GM12878 (cell line): ENCODE data around the gene REM2. TPM values are rescaled to one million over a fixed set of nuclear protein-coding genes. Genes with fewer than 3 reads are reported as not detected.

Experiments
- ATAC-seq: fragments of 200-7000 bp; cut with Tn5 transposase; 3 replicates; pipeline ENCODE4 v1.9.1; 2020; ENCODE audit warnings: mild to moderate bottlenecking, moderate library complexity
- BruUV-seq: library from RNA; stranded (reverse); fragments of 400-500 nt; replicated peaks from 2 replicates; lab custom pipeline; 2021; lab: Mats Ljungman, UMichigan
- CTCF ChIA-PET: fragments of 300-600 bp; sonication (Branson Sonifier 250); formaldehyde crosslinking; extraction: SDS; loops from one replicate; lab custom pipeline; 2021; ENCODE audit warnings: inconsistent platforms; lab: Yijun Ruan, JAX
- POLR2A ChIA-PET: fragments of 350-600 bp; formaldehyde crosslinking; extraction: SDS; loops from one replicate; lab custom pipeline; 2021; ENCODE audit warnings: inconsistent platforms; lab: Charles Lee
- RAD21 ChIA-PET: fragments of 300-600 bp; sonication (Branson Sonifier 250); formaldehyde crosslinking; loops from one replicate; lab custom pipeline; 2023; ENCODE audit warnings: antibody characterized with exemption; ENCODE audit not compliant: unreplicated experiment; lab: Charles Lee
- SMC1A ChIA-PET: fragments of 300-600 bp; sonication (Branson Sonifier 250); formaldehyde crosslinking; loops from one replicate; lab custom pipeline; 2023; ENCODE audit not compliant: unreplicated experiment, uncharacterized antibody; lab: Charles Lee
- DNase-seq: peaks from one replicate; pipeline ENCODE4 v3.0.0-alpha.2; 2011; ENCODE audit warnings: low read depth, low spot score
- FAIRE-seq: peaks from 3 replicates; lab custom pipeline; 2011; peaks lifted over from hg19 to GRCh38; lab: Jason Lieb, UNC
- H2AFZ ChIP-seq: 2 replicates; pipeline ENCODE4 v1.6.0; 2011; ENCODE audit warnings: low read depth, low read length, control low read depth; ENCODE audit not compliant: control insufficient read depth
- H3K27ac ChIP-seq: 2 replicates; pipeline ENCODE4 v1.5.1; 2011; ENCODE audit warnings: control low read depth; ENCODE audit not compliant: control insufficient read depth, insufficient read depth
- H3K27me3 ChIP-seq, 2 experiments: replicated peaks in 1 of 2; 2 replicates each; pipeline versions ENCODE4 v1.6.0 to v1.6.1; 2011; ENCODE audit warnings: low read length in 1 of 2; ENCODE audit not compliant: control insufficient read depth in 2 of 2, insufficient read depth in 2 of 2
- H3K36me3 ChIP-seq, 2 experiments: 2 replicates each; pipeline ENCODE4 v1.5.1; 2011; ENCODE audit warnings: low read length in 1 of 2; ENCODE audit not compliant: control insufficient read depth in 2 of 2, insufficient read depth in 2 of 2
- H3K4me1 ChIP-seq: 2 replicates; pipeline ENCODE4 v1.6.1; 2011; ENCODE audit warnings: mild to moderate bottlenecking, low read length, moderate library complexity, mixed read lengths; ENCODE audit not compliant: control insufficient read depth, insufficient read depth
- H3K4me2 ChIP-seq: 2 replicates; pipeline ENCODE4 v1.6.0; 2011; ENCODE audit warnings: control low read depth; ENCODE audit not compliant: control insufficient read depth, insufficient read depth
- H3K4me3 ChIP-seq: fragments of 200-600 bp; sonication (generic); 2 replicates; pipeline ENCODE4 v1.5.1; 2016
- H3K79me2 ChIP-seq: 2 replicates; pipeline ENCODE4 v1.6.0; 2011; ENCODE audit warnings: low read length; ENCODE audit not compliant: control insufficient read depth, insufficient read depth
- H3K9ac ChIP-seq: 2 replicates; pipeline ENCODE4 v1.8.0; 2011; ENCODE audit warnings: low read length, control low read depth, mixed read lengths; ENCODE audit not compliant: control insufficient read depth, insufficient read depth
- H3K9me3 ChIP-seq: replicated peaks from 3 replicates; pipeline ENCODE4 v1.5.1; 2011; ENCODE audit warnings: mild to moderate bottlenecking, low read length; ENCODE audit not compliant: control insufficient read depth, insufficient read depth
- H4K20me1 ChIP-seq: 2 replicates; pipeline ENCODE4 v1.6.0; 2011; ENCODE audit not compliant: control insufficient read depth, insufficient read depth
- BHLHE40 ChIP-seq, 2 experiments: fragments of 450-650 bp in 1 of 2; IDR thresholded peaks; 2 replicates each; pipeline ENCODE4 v1.6.1; 2011 to 2017; ENCODE audit warnings: low read depth in 2 of 2, borderline replicate concordance in 1 of 2, improper control_type of control experiment in 1 of 2, low read length in 1 of 2, mild to moderate bottlenecking in 1 of 2
- CHD2 ChIP-seq: IDR thresholded peaks from 2 replicates; pipeline ENCODE4 v1.6.1; 2011; ENCODE audit warnings: low read depth, low read length, improper control_type of control experiment, borderline replicate concordance
- CHD4 ChIP-seq: fragments of 200-600 bp; sonication (generic); IDR thresholded peaks from 2 replicates; pipeline ENCODE4 v1.6.1; 2016; ENCODE audit warnings: mild to moderate bottlenecking
- EZH2 ChIP-seq: IDR thresholded peaks from 2 replicates; pipeline ENCODE4 v1.6.1; 2012; ENCODE audit warnings: low read depth, mild to moderate bottlenecking, control low read depth, inconsistent platforms, low read length, borderline replicate concordance; ENCODE audit not compliant: control insufficient read depth
- IKZF2 ChIP-seq, 2 experiments: fragments of 450-650 bp; IDR thresholded peaks; 2 replicates each; pipeline ENCODE4 v1.6.1; 2017; ENCODE audit warnings: mild to moderate bottlenecking in 2 of 2, moderate library complexity in 2 of 2
- MYB ChIP-seq: fragments of 150-350 bp; IDR thresholded peaks from 2 replicates; pipeline ENCODE4 v1.6.1; 2014; ENCODE audit warnings: mild to moderate bottlenecking, low read depth, low read length, borderline replicate concordance
- SPI1 ChIP-seq: IDR thresholded peaks from 2 replicates; pipeline ENCODE4 v1.6.1; 2011; ENCODE audit warnings: low read depth, mild to moderate bottlenecking, low read length, moderate library complexity, borderline replicate concordance; ENCODE audit not compliant: insufficient read depth
- ZNF207 ChIP-seq: fragments of 450-650 bp; IDR thresholded peaks from 2 replicates; pipeline ENCODE4 v1.6.1; 2014; ENCODE audit warnings: antibody characterized with exemption, mild to moderate bottlenecking, borderline replicate concordance
- WGBS: methylation state at CpG from one replicate; pipeline ENCODE4 v1.1.6; 2016; ENCODE audit warnings: low lambda C conversion rate; ENCODE audit not compliant: insufficient replicate concordance, insufficient coverage; ENCODE audit errors: missing lambda C conversion rate; 5-methylcytosine and 5-hydroxymethylcytosine counted together
- in situ Hi-C: fragments of 300-500 bp; cut with MboI; formaldehyde crosslinking; loops from 9 replicates; pipeline ENCODE4 v1.14.3; 2018; ENCODE audit warnings: mixed read lengths
- intact Hi-C: fragments of 100-400 bp; cut with micrococcal nuclease; formaldehyde crosslinking; loops from one replicate; pipeline ENCODE4 v1.14.2; 2022; ENCODE audit not compliant: unreplicated experiment
- polyA plus RNA-seq, 11 experiments: library from polyadenylated mRNA; depleted of rRNA in 4 of 11; unstranded in 6 of 11; stranded (reverse) in 5 of 11; fragments of >200 nt; fragmentation: Nextera tagmentation in 4 of 11; fragmentation: Illumina TruSeq in 1 of 11; extraction: Ambion mirVana in 4 of 11; extraction: Trizol in 1 of 11; gene quantifications; 1 replicate in 1 of 11; 2 replicates in 10 of 11; pipeline versions ENCODE4 v1.2.1 to v1.2.3, GENCODE V29; 2011 to 2016; ENCODE audit warnings: inconsistent platforms in 2 of 11, missing spikeins in 2 of 11, low read depth in 1 of 11
- total RNA-seq, 4 experiments: library from RNA; depleted of rRNA in 3 of 4; stranded (reverse); fragments of >200 nt in 3 of 4; fragmentation: Illumina TruSeq in 1 of 4; extraction: Trizol in 1 of 4; gene quantifications; 2 replicates each; pipeline versions ENCODE4 v1.2.1 to v1.2.3, GENCODE V29; 2013 to 2021

The REM2 gene
- total and polyA plus RNA-seq, 10 of the 15 experiments (the other 5 are each of a cell fraction or from before 2014, with no cell fraction given): 0.27 to 1.5 (median 0.83) TPM

- TF ChIP-seq SPI1 (peak; percentile 11; the same call in 1 of the 2 replicates), IKZF2 (IDR thresholded peaks at IDR 0.05) (0 out of 4 replicates have a peak, but pooled peaks of 1 of the 2 experiments have one; percentile 18)
Measured at GRCh38 chr14:22838631-22839041, 44.4 kb upstream of the REM2 start (continued).

DNA sequence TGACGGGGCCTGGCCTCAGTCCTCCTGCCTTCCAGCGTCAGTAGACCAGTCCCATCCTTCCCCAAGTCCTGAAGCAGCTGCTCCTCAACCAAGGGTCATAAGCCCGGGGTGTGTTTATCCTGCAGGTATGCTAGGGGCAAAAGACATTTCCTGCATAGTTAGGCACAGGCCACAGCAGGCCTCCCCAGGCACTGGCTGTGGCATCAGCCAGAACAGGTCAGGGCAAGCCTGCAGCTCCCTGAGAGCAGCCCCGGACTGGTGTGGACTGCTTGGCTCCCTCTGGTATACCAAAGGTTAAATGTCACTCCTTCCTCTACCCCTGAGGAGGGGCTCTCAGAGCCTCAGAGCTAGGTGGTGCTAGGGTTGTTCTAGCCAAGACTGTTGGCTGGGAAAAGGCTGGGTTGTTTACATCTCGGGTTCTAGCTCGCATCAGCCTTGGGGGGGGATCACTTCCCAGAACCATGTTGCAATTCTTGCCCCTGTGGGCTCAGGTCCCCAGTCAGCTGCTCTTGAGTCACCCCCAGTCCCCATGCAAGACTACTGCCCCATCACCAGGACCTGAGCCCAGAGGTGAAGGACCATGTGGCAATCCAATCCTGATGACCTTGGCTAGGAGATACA lies 43.8 kb upstream of the REM2 start:
- 76% methylated on average over 6 of the region's 6 CpGs for WGBS
- intact Hi-C loops (no loop called here), in situ Hi-C loops (no loop called here)
- ATAC-seq (peak; percentile 62), DNase-seq (no peak), FAIRE-seq (peak; percentile 52)
- H4K20me1 ChIP-seq: no peaks in the 10 kb centered on the region
- no peak overlapping the region for H3K4me3 ChIP-seq
- TF ChIP-seq BHLHE40 (IDR thresholded peaks at IDR 0.05; ENCODE audit: borderline replicate concordance in 1 of 2, low read depth in 2 of 2, low read length in 1 of 2) (no peak), CHD4 (no peak), CHD2 (no peak), EZH2 (no peak), ZNF207 (no peak), MYB (no peak)
- H3K27ac ChIP-seq: 0 out of 2 replicates have a peak overlapping the region, but pooled peaks have one; percentile 24
- RAD21 ChIA-PET: interaction anchor here (0.5 to 2.6 kb wide), 3 partner anchors 16 to 253 kb away, joined by 3 to 10 read pairs (median 3); no protein-coding TSS in a partner anchor
- SMC1A ChIA-PET: interaction anchor here (0.8 to 2.4 kb wide), 9 partner anchors 9 to 269 kb away, joined by 3 to 8 read pairs (median 4); no protein-coding TSS in a partner anchor
- no peaks in the 10 kb centered on the region for H3K27me3 ChIP-seq
- H3K4me2 ChIP-seq: no peak overlapping the region; the same call in 1 of the 2 replicates
- no peak overlapping the region for H2AFZ ChIP-seq
- peak overlapping the region; percentile 4; the same call in 1 of the 2 replicates for H3K9ac ChIP-seq
- H3K9me3 ChIP-seq: no peaks in the 10 kb centered on the region
- CTCF ChIA-PET: interaction anchor here (0.7 to 3.7 kb wide), 6 partner anchors 9 to 65 kb away, joined by 3 to 25 read pairs (median 3); no protein-coding TSS in a partner anchor
- BruUV-seq: no TSS peak
- no peaks in the 10 kb centered on the region for H3K79me2 ChIP-seq
- POLR2A ChIA-PET: interaction anchor here (0.6 to 1.7 kb wide), 4 partner anchors 26 to 231 kb away, joined by 4 read pairs; no protein-coding TSS in a partner anchor
- peaks cover 21% of the 10 kb centered on the region for H3K4me1 ChIP-seq
- H3K36me3 ChIP-seq: peaks cover 0 to 4% of the 10 kb centered on the region in 2 experiments; a peak in 2 of 4 replicates
